Activated naive CD8-positive, alpha-beta T cell treated with anti-CD3 and anti-CD28 coated beads, Interleukin-2, amount 10 ng/mL, durations not matched to agents 7 days and 5 days (primary cell): ENCODE data around the gene PLXNA1. TPM values are rescaled to one million over a fixed set of nuclear protein-coding genes. Genes with fewer than 3 reads are reported as not detected.

Experiments used
- ATAC-seq: fragments of 150-1000 bp; cut with Tn5 transposase; one replicate; pipeline ENCODE4 v1.10.0; 2021; ENCODE audit warnings: low read depth, moderate library complexity
- POLR2A ChIA-PET: fragments of 350-600 bp; sonication (Branson Sonifier 250); formaldehyde crosslinking; loops from one replicate; lab custom pipeline; 2021; ENCODE audit warnings: antibody characterized with exemption; lab: Charles Lee
- DNase-seq: peaks from one replicate; pipeline ENCODE4 v3.0.0; 2021
- H3K27ac Mint-ChIP-seq: one replicate; pipeline ENCODE4 v1.8.0; 2022; ENCODE audit warnings: mild to moderate bottlenecking, mixed read lengths
- H3K27me3 Mint-ChIP-seq: one replicate; pipeline ENCODE4 v1.8.0; 2022; ENCODE audit warnings: mild to moderate bottlenecking, moderate library complexity, mixed read lengths
- H3K36me3 Mint-ChIP-seq: one replicate; pipeline ENCODE4 v1.8.0; 2021; ENCODE audit warnings: mild to moderate bottlenecking, mixed read lengths
- H3K4me1 Mint-ChIP-seq: one replicate; pipeline ENCODE4 v1.8.0; 2021; ENCODE audit warnings: mixed read lengths
- H3K4me3 Mint-ChIP-seq: one replicate; pipeline ENCODE4 v1.8.0; 2022; ENCODE audit warnings: mild to moderate bottlenecking, moderate library complexity, mixed read lengths
- H3K9me3 Mint-ChIP-seq: one replicate; pipeline ENCODE4 v1.8.0; 2021; ENCODE audit warnings: mixed read lengths
- total RNA-seq, 2 experiments: library from RNA; stranded (reverse); gene quantifications; one replicate each; pipeline ENCODE4 v1.2.3, GENCODE V29; 2021

PLXNA1 gene
- total RNA-seq, 2 experiments from 2014 or later: 5.7 to 5.8 TPM

DNA sequence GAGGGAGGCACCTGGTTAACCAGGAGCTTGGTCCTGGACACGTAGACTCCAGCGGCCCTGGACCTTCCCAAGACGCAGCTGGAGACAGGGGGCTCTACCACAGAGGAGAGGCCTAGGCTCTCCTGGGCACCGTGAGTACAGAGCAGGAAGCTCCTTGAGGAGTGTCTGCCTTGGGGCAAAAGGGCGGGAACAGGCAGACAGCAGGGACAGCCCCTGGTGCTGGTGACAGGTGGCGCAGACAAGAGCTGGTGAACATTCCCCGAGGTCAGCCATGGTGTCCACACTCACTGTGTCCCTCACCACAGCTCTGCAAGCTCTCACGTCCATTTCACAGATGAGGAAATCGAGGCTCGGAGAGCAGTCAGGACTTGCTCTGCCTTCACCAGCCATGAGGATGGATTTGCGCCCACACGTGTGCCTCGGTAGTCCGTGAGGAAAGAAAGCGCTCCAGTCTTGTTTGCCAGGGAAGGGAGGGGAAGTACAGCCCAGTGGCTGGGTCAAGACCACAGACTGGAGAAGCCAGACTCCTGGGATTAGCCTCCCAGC lies 2.6 kb upstream of the PLXNA1 start:
- H3K4me1 Mint-ChIP-seq: peaks cover 14% of the 10 kb centered on the region
- no peaks in the 10 kb centered on the region for H3K9me3 Mint-ChIP-seq
- H3K27me3 Mint-ChIP-seq: peaks cover 11% of the 10 kb centered on the region
- POLR2A ChIA-PET: no interaction called here
- H3K27ac Mint-ChIP-seq: no peak overlapping the region
- ATAC-seq (no peak), DNase-seq (no peak)
- no peaks in the 10 kb centered on the region for H3K36me3 Mint-ChIP-seq
- H3K4me3 Mint-ChIP-seq: no peak overlapping the region

DNA sequence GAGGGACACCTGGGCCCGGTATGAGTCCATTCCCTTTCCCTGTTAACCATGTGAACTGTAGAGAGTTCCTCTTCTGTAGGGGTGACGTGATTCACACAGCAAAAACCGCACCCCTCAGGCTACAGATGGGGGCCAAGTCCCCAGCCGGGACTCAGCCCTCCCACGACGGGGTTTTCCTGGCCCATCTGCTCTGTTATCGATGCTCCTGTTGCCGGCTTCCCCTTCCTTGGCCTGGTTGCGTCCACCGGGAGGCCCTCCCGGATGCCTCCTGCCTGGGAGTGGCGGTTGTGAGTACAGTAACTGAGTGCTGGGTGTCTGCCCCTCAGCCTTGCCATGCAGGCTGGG lies 817 bp upstream of the PLXNA1 start:
- ATAC-seq (peak; percentile 9), DNase-seq (no peak)
- no peaks in the 10 kb centered on the region for H3K9me3 Mint-ChIP-seq
- no peaks in the 10 kb centered on the region for H3K36me3 Mint-ChIP-seq
- H3K4me3 Mint-ChIP-seq: peak overlapping the region; percentile 81
- H3K4me1 Mint-ChIP-seq: peaks cover 14% of the 10 kb centered on the region
- H3K27me3 Mint-ChIP-seq: peaks cover 11% of the 10 kb centered on the region
- POLR2A ChIA-PET: no interaction called here
- peak overlapping the region; percentile 60 for H3K27ac Mint-ChIP-seq

DNA sequence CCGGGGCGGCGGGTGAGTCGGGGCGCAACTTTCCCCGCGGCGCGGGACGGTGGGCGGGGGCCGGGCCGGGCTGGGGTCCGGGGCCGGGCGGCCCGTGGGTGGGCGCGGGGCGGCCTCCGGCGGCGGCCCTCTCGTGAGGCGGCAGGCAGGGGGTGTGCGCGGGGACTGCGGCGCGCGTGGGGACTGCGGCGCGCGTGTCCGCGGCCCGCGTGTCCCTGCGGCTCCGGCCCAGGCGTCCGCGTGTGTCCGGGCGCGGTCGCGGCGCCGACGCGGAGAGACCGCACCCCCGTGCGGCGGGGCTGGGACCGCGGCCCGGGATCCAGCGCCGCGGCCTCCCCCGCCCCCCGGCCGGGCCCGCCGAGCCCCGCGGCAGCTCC lies 349 bp downstream of the PLXNA1 start:
- ATAC-seq: no peak
- Mint-ChIP-seq H3K4me3 (no peak overlapping the region), H3K27ac (no peak overlapping the region), H3K27me3 (peaks cover 11% of the 10 kb centered on the region), H3K9me3 (no peaks in the 10 kb centered on the region), H3K36me3 (no peaks in the 10 kb centered on the region), H3K4me1 (peaks cover 14% of the 10 kb centered on the region)
- POLR2A ChIA-PET: no interaction called here
- DNase-seq: no peak

DNA sequence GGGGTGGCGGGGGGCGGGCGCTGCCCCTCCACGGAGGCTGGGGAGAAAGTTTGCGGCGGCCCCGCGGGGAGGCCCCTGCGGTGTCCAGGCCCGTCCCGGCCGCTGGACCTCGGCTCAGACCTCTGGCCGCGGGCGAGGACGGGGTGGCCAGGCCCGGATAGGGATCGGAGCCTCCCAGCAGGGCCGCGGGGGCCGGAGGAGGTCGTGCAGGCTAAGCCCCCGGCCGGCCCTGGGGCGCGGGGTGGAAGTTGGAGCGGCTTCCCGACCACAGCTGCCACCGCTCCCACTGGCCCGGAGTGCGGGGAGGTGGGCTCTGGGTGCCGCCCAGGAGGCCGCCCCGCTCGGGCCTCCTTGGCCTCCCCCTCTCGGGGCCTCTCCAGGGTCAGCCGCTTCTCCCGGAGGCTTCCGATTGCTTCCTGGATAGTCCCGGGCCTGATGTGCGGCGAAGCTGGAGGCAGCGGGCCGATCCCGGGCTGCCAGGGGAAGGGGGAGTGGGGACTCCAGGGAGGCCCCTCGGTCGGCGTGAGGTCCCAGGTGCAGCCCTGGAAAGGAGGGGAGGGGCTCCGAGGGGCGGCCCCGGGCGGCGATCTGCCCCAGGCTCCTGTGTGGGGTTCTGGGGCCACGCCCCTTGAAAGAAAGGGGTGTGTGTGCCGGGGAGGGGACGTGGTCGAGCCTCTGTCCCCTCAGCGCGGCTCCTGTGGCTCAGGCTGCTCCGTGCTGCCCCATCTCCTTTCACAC lies 907 bp downstream of the PLXNA1 start:
- Mint-ChIP-seq H3K9me3 (no peaks in the 10 kb centered on the region), H3K27ac (no peak overlapping the region), H3K4me3 (no peak overlapping the region), H3K4me1 (peaks cover 14% of the 10 kb centered on the region), H3K36me3 (no peaks in the 10 kb centered on the region), H3K27me3 (peaks cover 11% of the 10 kb centered on the region)
- POLR2A ChIA-PET: no interaction called here
- peak; percentile 54 for DNase-seq
- ATAC-seq: no peak

DNA sequence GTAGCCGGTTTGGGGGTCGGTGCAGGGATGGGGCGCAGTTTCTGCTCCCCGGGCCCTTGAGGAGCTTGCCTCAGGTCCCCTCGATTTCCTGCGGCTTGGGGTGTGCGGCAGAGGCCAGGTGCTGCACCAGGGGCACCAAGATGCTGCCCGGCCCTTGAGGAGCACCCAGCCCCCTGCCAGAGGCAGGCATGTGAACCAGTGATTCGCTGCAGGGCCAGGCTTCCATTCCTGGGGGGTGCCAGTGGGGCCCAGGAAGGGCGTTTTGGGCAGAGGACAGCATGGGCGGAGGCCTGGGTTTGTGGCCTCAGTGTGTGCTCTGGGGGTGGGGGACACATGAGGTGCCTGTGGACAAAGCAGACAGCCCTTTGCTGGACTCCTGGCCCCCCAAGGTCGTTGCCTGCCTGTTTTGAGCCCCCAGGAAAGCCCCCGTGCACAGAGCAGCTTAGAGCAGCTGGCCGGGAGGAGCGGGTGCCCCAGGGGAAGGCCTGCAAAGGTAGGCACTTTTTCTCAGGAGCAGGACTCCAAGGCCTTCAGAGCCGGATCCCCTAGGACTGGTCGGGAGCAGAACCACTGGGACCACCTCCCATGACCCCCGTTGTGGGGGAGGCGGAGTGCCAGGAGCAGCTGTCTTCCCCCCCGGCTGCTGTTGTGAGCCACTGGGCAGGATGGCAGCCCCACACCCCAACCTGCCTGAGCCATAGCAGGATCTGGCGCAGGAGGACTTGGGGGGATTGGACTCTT lies 1.6 kb downstream of the PLXNA1 start:
- ATAC-seq (no peak), DNase-seq (no peak)
- Mint-ChIP-seq H3K36me3 (no peaks in the 10 kb centered on the region), H3K9me3 (no peaks in the 10 kb centered on the region), H3K4me1 (peaks cover 9% of the 10 kb centered on the region), H3K4me3 (no peak overlapping the region), H3K27ac (no peak overlapping the region), H3K27me3 (peaks cover 11% of the 10 kb centered on the region)
- POLR2A ChIA-PET: no interaction called here

DNA sequence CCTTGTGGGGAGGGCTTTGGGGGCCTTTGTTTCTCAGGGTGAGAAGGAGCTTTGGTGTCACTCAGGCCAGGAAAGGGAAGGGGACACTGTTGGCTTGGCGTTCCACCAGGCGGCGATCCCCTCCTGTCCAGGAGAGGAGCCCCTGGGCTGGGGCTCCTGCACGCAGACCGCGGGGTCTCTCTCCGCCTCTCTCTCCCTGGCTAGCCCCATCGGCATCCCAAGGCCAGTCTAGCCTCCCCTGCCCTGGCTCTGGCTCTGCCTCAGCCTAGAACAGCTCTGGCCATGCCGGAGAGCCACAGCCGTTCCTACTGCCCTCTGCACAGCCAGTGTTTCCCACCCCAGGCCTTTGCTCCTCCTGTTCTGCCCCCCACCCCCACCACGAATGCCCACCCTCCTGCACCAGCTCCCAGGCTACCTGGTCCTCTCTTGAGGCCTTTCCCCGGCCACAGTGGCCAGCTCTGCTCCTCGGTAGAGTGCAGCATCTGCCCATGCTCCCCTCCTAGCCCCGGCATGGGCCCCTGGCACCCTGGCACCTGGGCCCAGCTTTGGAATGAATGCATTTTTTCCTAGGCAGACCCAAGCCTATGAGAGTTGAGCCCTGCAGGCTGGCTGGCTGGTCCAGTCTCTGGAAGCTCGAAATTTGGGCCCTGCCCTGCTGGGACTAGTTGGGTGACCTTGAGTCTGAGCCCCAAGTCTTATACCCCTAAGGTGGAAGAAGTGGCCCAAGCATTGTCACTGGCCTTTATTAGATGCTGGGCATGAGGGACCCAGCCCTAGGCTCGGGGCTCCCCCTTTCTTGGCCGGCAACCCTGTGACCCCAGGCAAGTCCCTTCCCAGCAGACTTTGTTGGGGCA lies 2.4 kb downstream of the PLXNA1 start:
- Mint-ChIP-seq H3K27ac (no peak overlapping the region), H3K4me1 (peaks cover 9% of the 10 kb centered on the region), H3K9me3 (no peaks in the 10 kb centered on the region), H3K36me3 (no peaks in the 10 kb centered on the region), H3K27me3 (peaks cover 4% of the 10 kb centered on the region), H3K4me3 (no peak overlapping the region)
- POLR2A ChIA-PET: no interaction called here
- no peak for DNase-seq
- no peak for ATAC-seq

DNA sequence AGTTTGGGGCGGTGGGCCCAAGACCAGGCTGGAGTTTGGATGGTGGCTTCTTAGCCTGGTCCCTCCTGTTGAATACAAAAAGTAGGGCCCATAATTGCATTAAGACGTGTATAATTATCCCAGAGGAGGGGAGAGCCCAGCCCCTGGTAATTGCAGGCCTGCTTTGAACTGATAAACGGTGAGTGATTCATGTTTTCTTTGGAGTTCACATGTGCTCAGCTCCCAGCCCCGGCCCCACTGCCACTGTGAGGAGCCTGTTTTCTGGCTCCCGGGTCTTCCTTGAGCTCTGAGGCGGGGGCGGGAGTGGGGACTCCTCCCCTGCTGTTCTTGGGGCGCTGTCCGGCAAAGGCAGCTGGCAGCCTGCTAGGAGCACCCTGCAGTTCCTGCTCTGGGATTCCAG lies 3.1 kb downstream of the PLXNA1 start:
- Mint-ChIP-seq H3K27me3 (no peaks in the 10 kb centered on the region), H3K4me1 (peaks cover 9% of the 10 kb centered on the region), H3K4me3 (no peak overlapping the region), H3K9me3 (no peaks in the 10 kb centered on the region), H3K27ac (no peak overlapping the region), H3K36me3 (no peaks in the 10 kb centered on the region)
- POLR2A ChIA-PET: no interaction called here
- DNase-seq (no peak), ATAC-seq (no peak)

DNA sequence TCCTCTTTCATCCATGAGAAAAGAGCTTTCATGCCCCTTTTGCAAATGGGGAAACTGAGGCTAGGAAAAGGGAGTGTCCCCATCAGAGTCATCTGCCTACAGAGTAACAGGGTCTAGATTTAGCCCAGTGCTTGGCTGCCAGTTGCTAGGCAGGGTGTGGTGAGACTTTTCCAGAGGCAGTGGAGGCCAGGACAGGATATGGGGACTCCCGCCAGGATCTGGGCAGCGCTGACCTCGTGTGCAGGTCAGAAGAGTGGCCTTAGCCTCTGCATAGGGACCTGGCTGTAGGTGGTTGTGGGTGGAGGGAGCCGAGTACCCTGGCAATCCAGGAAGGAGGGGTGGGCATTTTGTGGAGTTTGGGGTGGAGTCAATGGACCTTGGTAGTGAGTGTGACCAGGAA lies 4.2 kb downstream of the PLXNA1 start:
- Mint-ChIP-seq H3K27ac (no peak overlapping the region), H3K9me3 (no peaks in the 10 kb centered on the region), H3K4me3 (no peak overlapping the region), H3K27me3 (no peaks in the 10 kb centered on the region), H3K36me3 (no peaks in the 10 kb centered on the region), H3K4me1 (peaks cover 3% of the 10 kb centered on the region)
- POLR2A ChIA-PET: no interaction called here
- ATAC-seq (no peak), DNase-seq (no peak)

DNA sequence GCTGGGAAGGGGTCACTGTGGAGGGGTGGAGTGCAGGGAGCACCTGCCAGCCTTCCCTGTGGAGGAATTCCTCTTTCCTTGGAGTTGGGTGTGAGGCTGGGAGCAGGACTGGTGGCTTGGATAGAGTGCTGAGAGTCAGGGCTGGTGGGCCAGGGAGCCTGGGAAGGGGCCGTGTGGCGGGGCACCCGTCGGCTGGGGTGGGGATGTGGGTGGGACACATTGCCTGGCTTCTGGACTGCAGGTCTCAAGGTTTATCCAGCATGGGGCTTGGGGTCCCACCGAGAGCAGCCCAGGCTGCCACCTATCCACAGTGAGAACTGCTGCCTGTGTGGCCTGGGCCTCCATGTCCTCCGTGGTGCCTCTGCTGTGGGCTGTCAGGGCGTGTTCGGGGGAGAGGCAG lies 4.7 kb downstream of the PLXNA1 start:
- H3K27ac Mint-ChIP-seq: no peak overlapping the region
- POLR2A ChIA-PET: no interaction called here

DNA sequence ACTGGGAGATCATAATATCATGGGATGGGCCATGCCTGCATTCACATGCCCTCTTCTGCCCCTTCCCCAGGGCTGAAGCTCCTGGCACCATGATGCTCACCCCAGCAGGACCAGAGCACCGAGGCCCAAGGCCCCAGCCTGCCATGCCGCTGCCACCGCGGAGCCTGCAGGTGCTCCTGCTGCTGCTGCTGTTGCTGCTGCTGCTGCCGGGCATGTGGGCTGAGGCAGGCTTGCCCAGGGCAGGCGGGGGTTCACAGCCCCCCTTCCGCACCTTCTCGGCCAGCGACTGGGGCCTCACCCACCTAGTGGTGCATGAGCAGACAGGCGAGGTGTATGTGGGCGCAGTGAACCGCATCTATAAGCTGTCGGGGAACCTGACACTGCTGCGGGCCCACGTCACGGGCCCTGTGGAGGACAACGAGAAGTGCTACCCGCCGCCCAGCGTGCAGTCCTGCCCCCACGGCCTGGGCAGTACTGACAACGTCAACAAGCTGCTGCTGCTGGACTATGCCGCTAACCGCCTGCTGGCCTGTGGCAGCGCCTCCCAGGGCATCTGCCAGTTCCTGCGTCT lies 5.6 kb downstream of the PLXNA1 start:
- DNase-seq (no peak), ATAC-seq (no peak)
- Mint-ChIP-seq H3K27me3 (no peaks in the 10 kb centered on the region), H3K4me3 (no peak overlapping the region), H3K4me1 (no peaks in the 10 kb centered on the region), H3K9me3 (no peaks in the 10 kb centered on the region), H3K36me3 (no peaks in the 10 kb centered on the region), H3K27ac (no peak overlapping the region)
- POLR2A ChIA-PET: no interaction called here

More for the DNA sequence above, 4.7 kb downstream of the PLXNA1 start:
- Mint-ChIP-seq H3K36me3 (no peaks in the 10 kb centered on the region), H3K4me3 (no peak overlapping the region), H3K4me1 (no peaks in the 10 kb centered on the region), H3K27me3 (no peaks in the 10 kb centered on the region), H3K9me3 (no peaks in the 10 kb centered on the region)
- ATAC-seq (no peak), DNase-seq (no peak)

DNA sequence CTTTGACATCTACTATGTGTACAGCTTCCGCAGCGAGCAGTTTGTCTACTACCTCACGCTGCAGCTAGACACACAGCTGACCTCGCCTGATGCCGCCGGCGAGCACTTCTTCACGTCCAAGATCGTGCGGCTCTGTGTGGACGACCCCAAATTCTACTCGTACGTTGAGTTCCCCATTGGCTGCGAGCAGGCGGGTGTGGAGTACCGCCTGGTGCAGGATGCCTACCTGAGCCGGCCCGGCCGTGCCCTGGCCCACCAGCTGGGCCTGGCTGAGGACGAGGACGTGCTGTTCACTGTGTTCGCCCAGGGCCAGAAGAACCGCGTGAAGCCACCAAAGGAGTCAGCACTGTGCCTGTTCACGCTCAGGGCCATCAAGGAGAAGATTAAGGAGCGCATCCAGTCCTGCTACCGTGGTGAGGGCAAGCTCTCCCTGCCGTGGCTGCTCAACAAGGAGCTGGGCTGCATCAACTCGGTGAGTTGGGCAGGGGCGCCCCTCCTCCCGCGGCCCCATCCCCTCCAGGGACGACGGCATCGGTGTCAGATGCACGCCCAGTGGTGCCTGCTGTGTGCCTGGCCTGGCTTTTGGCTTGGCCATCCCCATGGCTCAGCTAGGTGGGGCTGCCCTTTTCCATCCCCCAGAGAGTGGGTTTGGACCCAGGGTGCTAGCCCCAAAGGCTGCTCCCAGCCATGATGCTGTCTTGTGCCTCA lies 6.6 kb downstream of the PLXNA1 start:
- Mint-ChIP-seq H3K9me3 (no peaks in the 10 kb centered on the region), H3K27me3 (no peaks in the 10 kb centered on the region), H3K27ac (no peak overlapping the region), H3K36me3 (no peaks in the 10 kb centered on the region), H3K4me1 (no peaks in the 10 kb centered on the region), H3K4me3 (no peak overlapping the region)
- POLR2A ChIA-PET: no interaction called here
- no peak for DNase-seq
- ATAC-seq: no peak

DNA sequence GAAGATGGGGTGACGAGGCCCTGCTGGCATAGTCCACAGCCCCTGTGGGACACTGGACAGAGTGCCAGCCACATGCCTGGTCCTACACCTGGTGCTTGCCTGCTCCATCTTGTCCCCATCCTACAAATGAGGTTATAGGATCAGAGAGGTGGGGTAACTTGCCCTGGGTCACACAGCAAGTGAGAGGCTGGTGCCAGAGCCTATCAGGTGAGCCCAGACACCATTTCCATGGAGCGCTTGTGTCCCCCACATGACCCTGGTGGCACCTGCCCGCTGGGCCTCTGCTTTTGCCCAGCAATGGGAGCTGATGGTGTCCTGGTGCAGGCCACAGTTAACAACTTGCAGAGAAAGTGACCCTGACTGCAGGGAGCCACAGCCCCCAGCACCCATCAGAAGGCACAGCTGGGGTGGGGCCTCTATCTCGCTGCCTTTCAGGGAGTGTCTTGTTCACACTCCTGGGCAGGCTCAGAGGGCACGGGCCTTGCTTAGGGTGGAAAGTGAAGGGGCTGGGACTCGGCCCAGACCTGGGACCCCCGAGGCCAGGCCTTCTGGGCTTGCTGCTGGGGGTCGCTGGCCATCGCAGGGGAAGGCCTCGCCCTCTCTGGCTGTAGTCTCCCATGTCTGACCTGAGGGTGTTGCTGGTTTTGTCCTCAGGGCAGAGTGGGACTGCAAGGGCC lies 7.2 kb downstream of the PLXNA1 start:
- no peak overlapping the region for H3K27ac Mint-ChIP-seq
- DNase-seq (no peak), ATAC-seq (no peak)
- POLR2A ChIA-PET: no interaction called here
- no peaks in the 10 kb centered on the region for H3K27me3 Mint-ChIP-seq
- H3K4me1 Mint-ChIP-seq: no peaks in the 10 kb centered on the region
- no peak overlapping the region for H3K4me3 Mint-ChIP-seq
- no peaks in the 10 kb centered on the region for H3K9me3 Mint-ChIP-seq
- no peaks in the 10 kb centered on the region for H3K36me3 Mint-ChIP-seq
